BLaER1 (cell line): ENCODE results near the gene EPHA4.
A peak's percentile ranks its signal among the peaks of the same experiment; 100 is the strongest.

Experiments
- H3K27ac ChIP-seq: shearing (Covaris generic); formaldehyde crosslinking; 2 replicates; pipeline ENCODE4 v1.8.1; 2022
- H3K27me3 ChIP-seq: shearing (Covaris generic); formaldehyde crosslinking; 2 replicates; pipeline ENCODE4 v1.8.1; 2022
- H3K36me3 ChIP-seq: shearing (Covaris generic); formaldehyde crosslinking; 2 replicates; pipeline ENCODE4 v1.8.1; 2022
- H3K4me1 ChIP-seq: shearing (Covaris generic); formaldehyde crosslinking; 2 replicates; pipeline ENCODE4 v1.8.1; 2022
- H3K4me2 ChIP-seq: shearing (Covaris generic); formaldehyde crosslinking; 2 replicates; pipeline ENCODE4 v1.8.1; 2022
- H3K4me3 ChIP-seq: shearing (Covaris generic); formaldehyde crosslinking; 2 replicates; pipeline ENCODE4 v1.8.1; 2022
- H3K9ac ChIP-seq: shearing (Covaris generic); formaldehyde crosslinking; 2 replicates; pipeline ENCODE4 v1.8.1; 2022
- H3K9me3 ChIP-seq: shearing (Covaris generic); formaldehyde crosslinking; 2 replicates; pipeline ENCODE4 v1.8.1; 2022
- H4K20me1 ChIP-seq: shearing (Covaris generic); formaldehyde crosslinking; 2 replicates; pipeline ENCODE4 v1.8.1; 2022
- Cebpa-rat ChIP-seq: shearing (Covaris generic); IDR thresholded peaks from 2 replicates; pipeline ENCODE4 v1.8.1; 2022

Gene EPHA4

GRCh38 chr2:221529177-221529942, 42.7 kb downstream of the EPHA4 start:
- Histone ChIP-seq H3K36me3 (no peaks in the 10 kb centered on the region), H3K4me3 (no peak overlapping the region), H3K4me1 (peaks cover 10% of the 10 kb centered on the region), H3K27me3 (no peaks in the 10 kb centered on the region), H3K9me3 (no peaks in the 10 kb centered on the region), H3K4me2 (peak overlapping the region; percentile 28; the same call in 1 of the 2 replicates), H3K27ac (no peak overlapping the region), H3K9ac (no peak overlapping the region), H4K20me1 (no peaks in the 10 kb centered on the region)
- no peak for TF ChIP-seq Cebpa-rat

- TF ChIP-seq Cebpa-rat: no peak
- Histone ChIP-seq H4K20me1 (no peaks in the 10 kb centered on the region), H3K36me3 (no peaks in the 10 kb centered on the region), H3K4me1 (peaks cover 10% of the 10 kb centered on the region), H3K27me3 (no peaks in the 10 kb centered on the region), H3K27ac (no peak overlapping the region), H3K4me2 (no peak overlapping the region), H3K4me3 (no peak overlapping the region), H3K9me3 (no peaks in the 10 kb centered on the region), H3K9ac (no peak overlapping the region)
Observed at GRCh38 chr2:221527776-221528309, 44.3 kb downstream of the EPHA4 start.

- Histone ChIP-seq H3K4me2 (no peak overlapping the region), H3K27ac (no peak overlapping the region), H4K20me1 (no peaks in the 10 kb centered on the region), H3K4me3 (no peak overlapping the region), H3K36me3 (no peaks in the 10 kb centered on the region), H3K27me3 (no peaks in the 10 kb centered on the region), H3K4me1 (peaks cover 20% of the 10 kb centered on the region), H3K9me3 (no peaks in the 10 kb centered on the region), H3K9ac (no peak overlapping the region)
- TF ChIP-seq Cebpa-rat: no peak
Observed at GRCh38 chr2:221524158-221524557, 47.9 kb downstream of the EPHA4 start.

- no peaks in the 10 kb centered on the region for H3K36me3 ChIP-seq
- no peak overlapping the region for H3K27ac ChIP-seq
- no peaks in the 10 kb centered on the region for H4K20me1 ChIP-seq
- H3K4me2 ChIP-seq: peak overlapping the region; percentile 48
- H3K4me1 ChIP-seq: peaks cover 46% of the 10 kb centered on the region
- no peaks in the 10 kb centered on the region for H3K9me3 ChIP-seq
- TF ChIP-seq Cebpa-rat: no peak
- no peak overlapping the region for H3K9ac ChIP-seq
- no peak overlapping the region for H3K4me3 ChIP-seq
- H3K27me3 ChIP-seq: no peaks in the 10 kb centered on the region
Observed at GRCh38 chr2:221521233-221521845, 50.8 kb downstream of the EPHA4 start.

GRCh38 chr2:221518935-221519625, 53.0 kb downstream of the EPHA4 start:
- Histone ChIP-seq H3K4me2 (peak overlapping the region; percentile 61), H3K4me1 (peaks cover 46% of the 10 kb centered on the region), H3K9me3 (no peaks in the 10 kb centered on the region), H3K4me3 (no peak overlapping the region), H3K9ac (no peak overlapping the region), H3K27ac (no peak overlapping the region; the same call in 1 of the 2 replicates), H4K20me1 (no peaks in the 10 kb centered on the region), H3K36me3 (no peaks in the 10 kb centered on the region), H3K27me3 (no peaks in the 10 kb centered on the region)
- no peak for TF ChIP-seq Cebpa-rat

GRCh38 chr2:221518201-221518934, 53.7 kb downstream of the EPHA4 start:
- TF ChIP-seq Cebpa-rat: no peak
- no peaks in the 10 kb centered on the region for H3K27me3 ChIP-seq
- H3K9me3 ChIP-seq: no peaks in the 10 kb centered on the region
- peak overlapping the region; percentile 61 for H3K4me2 ChIP-seq
- H3K36me3 ChIP-seq: no peaks in the 10 kb centered on the region
- H4K20me1 ChIP-seq: no peaks in the 10 kb centered on the region
- H3K4me1 ChIP-seq: peaks cover 46% of the 10 kb centered on the region
- no peak overlapping the region for H3K9ac ChIP-seq
- H3K4me3 ChIP-seq: no peak overlapping the region
- peak overlapping the region; percentile 49; the same call in 1 of the 2 replicates for H3K27ac ChIP-seq

GRCh38 chr2:221517696-221518151, 54.4 kb downstream of the EPHA4 start:
- no peak for TF ChIP-seq Cebpa-rat
- H3K9ac ChIP-seq: no peak overlapping the region
- H3K4me3 ChIP-seq: no peak overlapping the region

GRCh38 chr2:221517146-221517695, 54.9 kb downstream of the EPHA4 start:
- Histone ChIP-seq H3K9me3 (no peaks in the 10 kb centered on the region), H4K20me1 (no peaks in the 10 kb centered on the region), H3K4me3 (no peak overlapping the region), H3K36me3 (no peaks in the 10 kb centered on the region), H3K4me2 (peak overlapping the region; percentile 61), H3K27me3 (no peaks in the 10 kb centered on the region), H3K27ac (peak overlapping the region; percentile 49), H3K4me1 (peaks cover 46% of the 10 kb centered on the region), H3K9ac (no peak overlapping the region)
- no peak for TF ChIP-seq Cebpa-rat

More at GRCh38 chr2:221517696-221518151, 54.4 kb downstream of the EPHA4 start:
- peak overlapping the region; percentile 61 for H3K4me2 ChIP-seq
- H4K20me1 ChIP-seq: no peaks in the 10 kb centered on the region
- no peaks in the 10 kb centered on the region for H3K27me3 ChIP-seq
- no peaks in the 10 kb centered on the region for H3K9me3 ChIP-seq
- peaks cover 46% of the 10 kb centered on the region for H3K4me1 ChIP-seq
- H3K27ac ChIP-seq: peak overlapping the region; percentile 49
- no peaks in the 10 kb centered on the region for H3K36me3 ChIP-seq

- no peak overlapping the region for H3K4me2 ChIP-seq
- peaks cover 38% of the 10 kb centered on the region for H3K4me1 ChIP-seq
- H3K9ac ChIP-seq: no peak overlapping the region
- no peak overlapping the region for H3K4me3 ChIP-seq
- no peak for TF ChIP-seq Cebpa-rat
- no peak overlapping the region for H3K27ac ChIP-seq
- no peaks in the 10 kb centered on the region for H3K36me3 ChIP-seq
- no peaks in the 10 kb centered on the region for H3K9me3 ChIP-seq
- no peaks in the 10 kb centered on the region for H3K27me3 ChIP-seq
- H4K20me1 ChIP-seq: no peaks in the 10 kb centered on the region
Observed at GRCh38 chr2:221515864-221516263, 56.2 kb downstream of the EPHA4 start.
